GM21786 (cell line): ENCODE measurements around the gene INSC.

Experiments used
- ATAC-seq: cut with Tn5 transposase; IDR thresholded peaks from one replicate; pipeline ENCODE4 v1.9.1; 2021; ENCODE audit not compliant: unreplicated experiment

The INSC gene

GRCh38 chr11:15213471-15214231 is 98.9 kb downstream of the INSC start:
- ATAC-seq, result no peak

GRCh38 chr11:15215005-15215404 is 100.3 kb downstream of the INSC start:
- ATAC-seq, result no peak

- no peak for ATAC-seq
Measured at GRCh38 chr11:15216678-15217077, 102.0 kb downstream of the INSC start.

- no peak for ATAC-seq
Measured at GRCh38 chr11:15217416-15217815, 102.7 kb downstream of the INSC start.

GRCh38 chr11:15222777-15223176 is 108.1 kb downstream of the INSC start:
- ATAC-seq, result no peak

GRCh38 chr11:15223318-15223717 is 108.6 kb downstream of the INSC start:
- ATAC-seq, result no peak

GRCh38 chr11:15224466-15224865 is 109.7 kb downstream of the INSC start:
- ATAC-seq, result no peak

- ATAC-seq, result no peak
Measured at GRCh38 chr11:15227011-15227410, 112.3 kb downstream of the INSC start.

- no peak for ATAC-seq
Measured at GRCh38 chr11:15228331-15228849, 113.7 kb downstream of the INSC start.

- ATAC-seq, result no peak
Measured at GRCh38 chr11:15229069-15229468, 114.3 kb downstream of the INSC start.

GRCh38 chr11:15232496-15232895 is 117.8 kb downstream of the INSC start:
- no peak for ATAC-seq

- ATAC-seq, result no peak
Measured at GRCh38 chr11:15233371-15234165, 118.8 kb downstream of the INSC start.

GRCh38 chr11:15234796-15235195 is 120.1 kb downstream of the INSC start:
- ATAC-seq, result no peak

GRCh38 chr11:15236559-15236958 is 121.8 kb downstream of the INSC start:
- no peak for ATAC-seq

- ATAC-seq, result no peak
Measured at GRCh38 chr11:15238856-15239255, 124.1 kb downstream of the INSC start.

GRCh38 chr11:15248749-15249148 is 134.0 kb downstream of the INSC start:
- no peak for ATAC-seq

- ATAC-seq, result peak; percentile 84
Measured at GRCh38 chr11:15258433-15259165, 143.9 kb downstream of the INSC start.

- ATAC-seq, result no peak
Measured at GRCh38 chr11:15266999-15267398, 152.3 kb downstream of the INSC start.

- ATAC-seq, result no peak
Measured at GRCh38 chr11:15268598-15268997, 153.9 kb downstream of the INSC start.

GRCh38 chr11:15275141-15275540 is 160.4 kb downstream of the INSC start:
- ATAC-seq, result no peak

- ATAC-seq, result no peak
Measured at GRCh38 chr11:15276621-15277020, 161.9 kb downstream of the INSC start.
